Thyroid gland (tissue), 4 donors: ENCODE results near the gene TM2D3.

ENCODE experiments used
- POLR2A ChIP-seq, 2 donors: fragments of 450-650 bp; IDR thresholded peaks; one replicate each; pipeline ENCODE4 v1.6.1; 2017; ENCODE audit warnings: antibody characterized with exemption in 2 of 2, mild to moderate bottlenecking in 2 of 2, moderate library complexity in 1 of 2
- TF ChIP-seq, protein P1 (sequence below), 6 experiments: fragments of 200-600 bp in 3 of 6; fragments of 450-650 bp in 3 of 6; sonication (generic) in 3 of 6; IDR thresholded peaks; one replicate each; pipeline ENCODE4 v1.5.1; 2016 to 2019; ENCODE audit warnings: antibody characterized with exemption in 6 of 6, mild to moderate bottlenecking in 2 of 6, inconsistent platforms in 1 of 6, moderate library complexity in 1 of 6

DNA sequence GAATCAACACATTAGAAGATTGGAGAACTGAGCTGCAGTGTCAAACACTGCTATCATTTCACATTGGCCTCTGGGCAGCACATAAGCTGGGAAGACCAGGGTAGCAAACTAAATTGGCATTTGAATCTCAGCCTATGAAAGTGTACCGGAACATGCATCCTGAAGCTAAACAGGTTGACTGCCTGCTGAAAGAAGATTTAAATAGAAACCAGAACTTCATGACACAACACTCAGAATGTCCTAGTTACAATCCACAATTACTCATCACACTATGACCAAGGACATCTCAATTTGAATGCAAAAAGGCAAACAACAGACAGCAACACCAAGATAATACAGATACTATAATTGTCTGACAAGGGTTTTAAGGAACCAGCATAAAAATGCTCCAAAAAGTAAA is 26.2 kb downstream of the TM2D3 start:
- TF ChIP-seq POLR2A (IDR thresholded peaks at IDR 0.05) = no peak
- TF ChIP-seq, protein P1, sequence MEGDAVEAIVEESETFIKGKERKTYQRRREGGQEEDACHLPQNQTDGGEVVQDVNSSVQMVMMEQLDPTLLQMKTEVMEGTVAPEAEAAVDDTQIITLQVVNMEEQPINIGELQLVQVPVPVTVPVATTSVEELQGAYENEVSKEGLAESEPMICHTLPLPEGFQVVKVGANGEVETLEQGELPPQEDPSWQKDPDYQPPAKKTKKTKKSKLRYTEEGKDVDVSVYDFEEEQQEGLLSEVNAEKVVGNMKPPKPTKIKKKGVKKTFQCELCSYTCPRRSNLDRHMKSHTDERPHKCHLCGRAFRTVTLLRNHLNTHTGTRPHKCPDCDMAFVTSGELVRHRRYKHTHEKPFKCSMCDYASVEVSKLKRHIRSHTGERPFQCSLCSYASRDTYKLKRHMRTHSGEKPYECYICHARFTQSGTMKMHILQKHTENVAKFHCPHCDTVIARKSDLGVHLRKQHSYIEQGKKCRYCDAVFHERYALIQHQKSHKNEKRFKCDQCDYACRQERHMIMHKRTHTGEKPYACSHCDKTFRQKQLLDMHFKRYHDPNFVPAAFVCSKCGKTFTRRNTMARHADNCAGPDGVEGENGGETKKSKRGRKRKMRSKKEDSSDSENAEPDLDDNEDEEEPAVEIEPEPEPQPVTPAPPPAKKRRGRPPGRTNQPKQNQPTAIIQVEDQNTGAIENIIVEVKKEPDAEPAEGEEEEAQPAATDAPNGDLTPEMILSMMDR (IDR thresholded peaks at IDR 0.05) = no peak
